G401.6 (cell line): ENCODE results near the gene GARNL3.

Experiments
- FAIRE-seq: peaks from 2 replicates; lab custom pipeline; 2012; peaks lifted over from hg19 to GRCh38; lab: Jason Lieb, UNC

Gene GARNL3, protein sequence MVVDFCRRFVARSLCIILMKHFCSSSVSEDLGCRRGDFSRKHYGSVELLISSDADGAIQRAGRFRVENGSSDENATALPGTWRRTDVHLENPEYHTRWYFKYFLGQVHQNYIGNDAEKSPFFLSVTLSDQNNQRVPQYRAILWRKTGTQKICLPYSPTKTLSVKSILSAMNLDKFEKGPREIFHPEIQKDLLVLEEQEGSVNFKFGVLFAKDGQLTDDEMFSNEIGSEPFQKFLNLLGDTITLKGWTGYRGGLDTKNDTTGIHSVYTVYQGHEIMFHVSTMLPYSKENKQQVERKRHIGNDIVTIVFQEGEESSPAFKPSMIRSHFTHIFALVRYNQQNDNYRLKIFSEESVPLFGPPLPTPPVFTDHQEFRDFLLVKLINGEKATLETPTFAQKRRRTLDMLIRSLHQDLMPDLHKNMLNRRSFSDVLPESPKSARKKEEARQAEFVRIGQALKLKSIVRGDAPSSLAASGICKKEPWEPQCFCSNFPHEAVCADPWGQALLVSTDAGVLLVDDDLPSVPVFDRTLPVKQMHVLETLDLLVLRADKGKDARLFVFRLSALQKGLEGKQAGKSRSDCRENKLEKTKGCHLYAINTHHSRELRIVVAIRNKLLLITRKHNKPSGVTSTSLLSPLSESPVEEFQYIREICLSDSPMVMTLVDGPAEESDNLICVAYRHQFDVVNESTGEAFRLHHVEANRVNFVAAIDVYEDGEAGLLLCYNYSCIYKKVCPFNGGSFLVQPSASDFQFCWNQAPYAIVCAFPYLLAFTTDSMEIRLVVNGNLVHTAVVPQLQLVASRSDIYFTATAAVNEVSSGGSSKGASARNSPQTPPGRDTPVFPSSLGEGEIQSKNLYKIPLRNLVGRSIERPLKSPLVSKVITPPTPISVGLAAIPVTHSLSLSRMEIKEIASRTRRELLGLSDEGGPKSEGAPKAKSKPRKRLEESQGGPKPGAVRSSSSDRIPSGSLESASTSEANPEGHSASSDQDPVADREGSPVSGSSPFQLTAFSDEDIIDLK

DNA sequence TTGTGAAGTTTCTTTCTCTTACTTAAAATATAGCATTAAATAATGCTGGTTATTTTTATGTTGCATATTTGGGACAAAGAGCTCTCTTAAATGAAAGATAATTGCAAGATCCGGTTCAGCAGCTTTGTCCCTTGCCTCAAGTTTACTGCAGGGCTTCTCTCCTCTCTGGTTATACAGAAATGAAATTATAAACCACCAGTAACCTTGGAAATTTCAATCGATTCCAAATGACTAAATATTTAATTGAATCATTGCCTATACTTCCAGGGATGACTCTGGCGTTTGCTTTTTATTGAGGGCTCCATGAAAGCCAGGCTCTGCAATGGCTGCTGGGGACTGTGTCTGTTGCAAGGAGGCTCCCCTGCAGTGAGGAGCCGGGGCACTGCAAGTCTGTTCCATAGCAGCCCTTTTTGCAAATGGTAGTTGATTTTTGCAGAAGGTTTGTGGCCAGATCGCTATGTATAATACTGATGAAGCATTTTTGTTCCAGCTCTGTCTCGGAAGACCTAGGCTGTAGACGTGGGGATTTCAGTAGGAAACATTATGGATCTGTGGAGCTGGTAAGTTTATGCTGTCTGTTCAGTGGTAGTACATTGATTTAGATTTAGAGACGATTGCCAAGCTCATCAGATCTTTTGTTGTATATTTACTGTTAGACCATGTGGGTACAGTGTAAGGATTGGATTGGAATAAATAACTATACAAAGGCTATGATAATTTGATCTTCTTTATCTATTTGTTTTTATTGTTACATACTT, at the start of gene GARNL3:
Gene GARNL3, plus strand, starts transcription at position 313 of the 758 bp plus-strand sequence. Its CDS starts 104 bp downstream, at position 417.
- no peak for FAIRE-seq

DNA sequence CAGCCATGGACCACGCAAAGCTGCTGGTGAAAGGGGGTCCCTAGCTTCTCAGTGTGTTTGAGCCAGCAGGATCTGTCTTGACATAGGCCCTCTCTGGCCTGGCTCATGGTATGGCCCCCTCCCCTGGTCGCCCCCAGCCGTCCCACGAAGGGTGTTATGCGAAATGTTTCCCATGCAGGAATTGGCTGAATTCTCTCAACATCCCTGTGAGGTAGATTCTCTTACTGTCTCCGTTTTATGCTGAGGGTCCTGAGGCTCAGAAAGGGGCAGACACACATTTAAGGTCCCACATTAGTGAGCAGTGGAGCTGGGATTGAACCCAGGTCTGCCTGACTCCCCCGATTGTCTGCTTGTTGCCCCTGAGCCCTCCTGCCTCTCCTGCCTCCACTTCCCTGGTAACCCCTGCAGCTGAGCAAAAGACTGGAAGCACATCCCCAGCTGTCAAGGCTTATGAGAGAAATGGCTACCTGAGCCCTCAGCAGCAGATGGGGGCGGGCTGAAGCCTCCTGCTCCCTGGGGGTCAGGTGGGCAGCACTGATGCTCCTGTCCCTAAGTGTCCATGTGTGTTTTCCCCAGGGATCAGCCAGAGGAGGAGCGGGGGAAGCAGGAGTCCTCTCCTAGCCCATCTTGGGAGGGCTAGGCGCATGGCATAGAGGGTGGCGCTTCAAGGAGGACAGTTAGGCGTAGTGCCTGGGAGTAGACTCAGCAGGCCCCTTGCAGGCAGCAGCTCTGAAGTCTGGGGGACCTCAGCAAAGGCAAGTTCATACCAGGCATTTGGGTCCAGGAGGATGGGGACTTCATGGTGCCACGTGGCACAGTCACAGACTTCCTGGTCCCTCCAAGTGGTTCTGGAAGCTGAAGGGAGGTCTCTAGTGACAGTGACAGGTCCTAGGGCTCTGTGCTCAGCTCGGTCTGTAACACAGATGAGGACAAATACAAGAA, 49.0 kb upstream of the GARNL3 start:
- no peak for FAIRE-seq

DNA sequence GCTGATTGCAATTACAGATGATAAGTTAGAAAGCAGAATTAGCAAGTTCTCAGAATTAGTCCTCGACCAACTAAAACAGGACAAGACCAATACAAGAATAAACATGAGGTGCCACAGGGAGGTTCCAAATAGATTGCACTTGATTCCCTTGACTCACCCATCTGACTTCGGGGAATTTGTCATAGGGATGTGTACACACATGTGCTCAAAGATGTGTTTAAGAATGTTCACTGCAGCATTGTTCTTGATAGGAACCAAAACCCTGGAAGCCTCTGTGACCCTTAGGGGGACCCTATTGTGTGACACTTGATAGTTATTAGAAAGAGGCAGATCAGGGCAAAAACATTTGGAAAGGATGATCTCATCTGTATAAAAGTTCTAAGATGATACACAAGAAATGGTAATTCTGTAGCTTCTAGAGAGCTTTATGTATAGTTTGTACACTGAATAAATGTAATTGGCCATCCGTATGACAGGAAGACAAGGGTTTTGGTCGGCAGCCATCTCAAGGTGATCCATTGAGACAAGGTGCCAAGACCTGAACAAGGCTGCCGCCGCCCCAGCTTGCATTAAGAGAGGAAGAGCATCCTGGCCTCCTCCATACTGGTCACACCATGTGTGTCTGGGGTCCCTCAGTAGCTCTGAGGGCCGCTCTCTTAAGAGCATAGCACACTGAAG, 48.2 kb upstream of the GARNL3 start:
- no peak for FAIRE-seq

DNA sequence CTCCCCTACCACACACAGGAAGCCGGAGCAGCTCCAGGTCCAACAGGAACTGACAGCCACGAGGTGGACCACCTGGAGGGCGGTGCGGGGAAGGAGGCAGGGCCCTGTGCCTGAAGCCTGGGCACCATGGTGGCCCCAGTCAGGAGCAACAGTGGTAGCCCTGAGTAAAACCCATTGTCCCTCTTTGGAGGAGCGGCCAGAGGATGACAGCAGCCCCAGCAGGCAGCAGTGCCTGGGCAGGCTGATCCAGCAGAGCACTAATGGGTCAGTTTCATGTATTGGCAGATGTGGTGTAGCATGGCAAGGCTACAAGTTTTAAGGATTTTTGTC, 47.7 kb upstream of the GARNL3 start:
- no peak for FAIRE-seq

DNA sequence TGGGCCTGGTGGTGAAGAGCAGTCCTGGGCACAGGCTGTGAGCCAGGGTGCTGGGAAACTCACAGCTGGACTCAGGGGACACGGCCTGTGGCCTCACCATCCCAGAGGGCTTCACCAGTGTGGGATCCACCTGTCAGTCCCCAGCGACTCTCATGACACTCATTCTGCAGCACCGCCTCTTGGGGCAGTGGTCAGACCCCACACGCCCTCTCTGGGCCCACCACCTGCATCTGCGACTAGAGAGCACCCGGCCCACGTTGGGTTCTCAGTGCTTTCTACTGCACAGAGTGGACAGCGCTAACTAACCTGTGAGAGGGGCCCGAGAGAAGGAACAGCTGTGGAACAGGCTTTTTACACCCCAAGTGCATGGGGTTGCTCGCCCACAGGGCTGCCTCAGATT, 45.8 kb upstream of the GARNL3 start:
- no peak for FAIRE-seq

DNA sequence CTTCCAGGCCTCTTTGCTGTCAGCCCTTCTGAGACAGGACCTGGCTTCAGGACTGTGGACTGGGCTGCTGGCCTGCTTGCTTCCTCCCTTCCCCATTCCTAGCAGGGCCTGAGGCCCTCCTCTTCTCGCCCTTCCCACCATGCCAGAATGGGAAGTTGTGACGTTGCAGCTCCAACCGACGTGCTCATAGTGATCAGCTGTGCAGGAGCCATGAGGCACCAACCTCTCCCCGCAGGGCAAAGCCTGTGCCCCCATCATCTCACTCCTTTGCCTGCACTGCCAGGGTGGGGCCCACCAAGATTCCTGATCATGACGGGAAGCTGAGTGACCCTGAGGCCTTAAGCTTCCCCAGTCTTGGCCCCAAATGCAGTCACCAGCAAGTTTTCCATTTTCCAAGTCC, 45.1 kb upstream of the GARNL3 start:
- no peak for FAIRE-seq

DNA sequence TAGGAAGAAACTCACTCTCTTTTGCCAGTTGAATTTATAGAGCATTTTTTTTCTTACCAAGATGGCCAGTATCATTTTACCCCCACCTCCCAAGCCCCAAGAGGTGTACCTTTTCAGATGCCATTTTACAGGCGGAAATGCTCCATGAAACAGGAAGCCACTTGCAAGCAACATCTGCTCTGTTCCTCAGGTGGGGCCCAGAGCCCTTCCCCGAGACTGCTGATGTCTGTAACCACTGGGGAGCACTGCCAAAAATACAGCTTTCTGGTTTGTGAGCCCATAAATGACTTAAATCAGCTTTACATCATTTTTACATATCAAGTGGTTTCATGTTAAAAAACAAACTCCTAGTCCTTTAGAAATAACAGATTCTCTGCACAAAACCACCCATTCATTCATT, 42.9 kb upstream of the GARNL3 start:
- FAIRE-seq = no peak

DNA sequence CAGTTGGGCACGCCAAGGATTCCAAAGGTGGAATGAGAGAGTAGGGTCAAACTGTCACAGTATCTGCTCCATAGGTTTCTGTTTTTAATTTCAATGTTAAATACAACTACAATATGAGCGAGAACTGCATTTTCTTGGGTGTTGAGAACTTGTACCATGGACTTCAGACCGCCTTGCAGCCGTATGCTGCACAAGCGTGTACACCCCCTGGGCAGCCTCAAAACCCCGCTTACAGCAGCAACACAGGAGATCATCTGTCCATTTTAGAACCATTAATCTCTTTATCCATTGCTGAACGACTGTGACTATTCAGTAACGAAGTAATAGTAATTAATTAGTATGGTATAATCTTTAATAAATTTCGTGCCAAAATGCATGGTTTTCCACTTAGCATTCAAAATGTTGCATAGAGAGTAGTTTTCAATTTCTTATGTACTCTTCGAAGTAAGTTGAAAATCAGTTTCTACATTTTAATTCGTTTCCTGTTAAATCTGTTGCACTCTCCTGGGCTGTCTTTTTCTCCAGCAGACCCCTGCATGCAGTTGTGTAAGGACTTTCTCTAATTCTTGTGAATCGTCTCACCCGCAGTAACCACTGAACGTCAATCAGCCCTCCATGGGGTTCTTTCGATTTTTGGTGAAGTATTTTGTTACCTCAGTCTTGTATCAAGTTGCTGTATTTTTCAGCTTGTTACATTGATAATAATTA, 42.0 kb upstream of the GARNL3 start:
- no peak for FAIRE-seq

DNA sequence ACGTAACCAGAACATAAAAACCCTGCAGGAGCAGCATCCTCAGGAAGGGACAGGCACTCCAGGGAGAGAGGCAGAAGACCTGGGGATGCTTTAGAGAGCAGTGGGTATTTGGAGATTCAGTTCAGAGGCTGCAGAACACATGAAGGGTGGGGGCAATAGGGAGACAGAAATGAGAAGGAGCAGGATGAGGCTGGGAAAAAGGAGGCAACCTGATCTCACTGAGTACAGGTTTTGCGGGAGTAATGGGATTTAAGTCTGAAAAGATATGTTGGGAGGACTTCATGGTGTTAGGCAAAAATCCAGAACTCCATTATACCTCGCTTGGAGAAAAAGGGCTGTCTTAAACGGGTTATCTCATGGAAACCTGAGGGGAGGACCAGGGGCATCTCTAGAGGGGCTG, 41.3 kb upstream of the GARNL3 start:
- FAIRE-seq = no peak

DNA sequence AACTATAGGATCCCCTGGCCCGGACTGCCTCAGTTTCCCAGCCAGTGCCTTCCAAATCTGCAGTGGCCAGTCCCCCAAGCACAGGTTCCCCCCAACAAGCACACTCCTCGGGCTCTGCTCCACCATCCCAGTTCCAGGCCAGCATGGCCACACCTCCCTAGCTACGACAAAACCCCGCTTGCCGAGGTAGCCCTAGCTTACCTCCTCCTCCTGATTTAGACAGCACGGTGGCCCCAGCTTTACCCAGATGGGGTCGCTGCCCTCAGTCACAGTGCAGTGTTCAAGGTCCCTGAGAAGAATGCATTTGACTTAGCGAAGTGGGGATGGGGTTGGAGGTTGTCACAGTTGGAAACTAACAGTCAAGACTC, 40.8 kb upstream of the GARNL3 start:
- no peak for FAIRE-seq

DNA sequence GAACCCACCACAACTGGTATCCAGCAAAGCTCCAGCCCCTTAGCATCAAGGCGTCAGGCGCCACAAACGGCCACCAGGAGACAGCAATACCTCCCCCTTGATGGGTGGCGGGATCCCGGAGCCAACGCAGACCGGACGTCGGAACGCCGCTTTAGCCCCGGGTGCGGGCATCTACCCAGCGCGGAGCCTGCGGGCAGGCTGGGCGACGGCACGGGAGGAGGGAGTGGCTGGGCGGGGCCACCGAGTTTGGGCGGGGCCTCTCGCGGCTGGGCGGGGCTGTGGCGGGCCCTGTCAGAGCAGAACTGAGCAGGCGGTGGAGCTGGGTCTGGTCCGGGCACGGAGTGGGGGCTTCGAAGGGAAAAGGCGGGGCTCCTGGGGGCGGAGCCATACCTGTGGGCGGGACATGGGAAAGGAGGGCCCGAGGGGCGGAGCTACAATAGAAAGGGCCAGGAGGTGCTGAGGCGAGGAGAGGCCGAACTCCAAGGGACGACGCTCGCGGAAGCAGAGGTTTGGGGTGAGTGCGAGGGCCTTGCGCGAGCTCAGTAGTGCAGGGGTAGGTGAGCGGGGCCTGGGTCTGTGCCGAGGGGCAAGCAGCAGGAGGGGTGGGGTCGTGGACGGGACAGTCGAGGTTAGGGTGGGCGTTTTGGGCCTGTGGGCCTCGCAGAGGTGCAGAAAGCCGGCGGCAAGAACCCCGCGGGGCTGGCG, 40.2 kb upstream of the GARNL3 start:
- peak; percentile 84 for FAIRE-seq

DNA sequence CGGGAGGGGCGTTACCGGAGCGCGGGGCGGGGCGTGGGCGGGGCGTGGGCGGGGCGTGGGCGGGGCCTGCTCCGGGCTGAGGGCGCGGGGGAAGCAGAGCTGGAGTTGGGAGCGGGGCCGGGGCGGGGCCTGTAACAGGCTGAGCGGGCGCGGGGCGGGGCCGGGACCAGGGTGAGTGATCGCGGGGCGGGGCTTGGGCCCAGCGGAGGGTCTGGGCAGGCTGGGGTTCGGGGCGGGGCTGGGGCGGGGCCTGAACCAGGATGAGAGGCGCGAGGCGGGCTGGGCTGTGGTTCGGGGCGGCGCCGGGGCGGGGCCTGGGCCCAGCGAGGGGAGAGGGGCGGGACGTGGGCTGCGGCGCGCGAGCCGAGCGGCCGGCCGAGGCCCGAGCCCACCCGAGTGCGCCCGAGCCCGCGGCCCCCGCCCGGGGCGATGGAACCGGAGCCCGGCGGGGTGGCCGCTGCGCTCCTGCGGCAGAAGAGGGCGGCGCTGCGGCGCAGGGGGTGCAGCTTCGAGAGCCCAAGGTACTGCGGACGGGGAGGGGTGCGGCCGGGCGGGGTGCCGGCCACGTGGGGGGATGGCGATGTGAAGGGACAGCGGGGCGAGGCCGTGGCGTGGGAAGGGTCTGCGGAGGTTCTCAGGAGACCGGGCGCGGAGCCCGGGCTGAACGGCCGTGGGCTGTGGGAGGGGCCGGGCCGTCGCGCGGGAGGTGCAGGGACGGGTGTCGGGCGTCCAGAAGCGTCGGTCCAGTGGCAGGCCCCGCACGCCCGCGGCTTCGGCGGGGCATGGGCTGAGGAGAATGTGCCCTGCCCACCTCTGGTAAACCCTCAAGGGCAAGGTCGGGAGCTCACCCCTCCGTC, 39.5 kb upstream of the GARNL3 start:
- no peak for FAIRE-seq

DNA sequence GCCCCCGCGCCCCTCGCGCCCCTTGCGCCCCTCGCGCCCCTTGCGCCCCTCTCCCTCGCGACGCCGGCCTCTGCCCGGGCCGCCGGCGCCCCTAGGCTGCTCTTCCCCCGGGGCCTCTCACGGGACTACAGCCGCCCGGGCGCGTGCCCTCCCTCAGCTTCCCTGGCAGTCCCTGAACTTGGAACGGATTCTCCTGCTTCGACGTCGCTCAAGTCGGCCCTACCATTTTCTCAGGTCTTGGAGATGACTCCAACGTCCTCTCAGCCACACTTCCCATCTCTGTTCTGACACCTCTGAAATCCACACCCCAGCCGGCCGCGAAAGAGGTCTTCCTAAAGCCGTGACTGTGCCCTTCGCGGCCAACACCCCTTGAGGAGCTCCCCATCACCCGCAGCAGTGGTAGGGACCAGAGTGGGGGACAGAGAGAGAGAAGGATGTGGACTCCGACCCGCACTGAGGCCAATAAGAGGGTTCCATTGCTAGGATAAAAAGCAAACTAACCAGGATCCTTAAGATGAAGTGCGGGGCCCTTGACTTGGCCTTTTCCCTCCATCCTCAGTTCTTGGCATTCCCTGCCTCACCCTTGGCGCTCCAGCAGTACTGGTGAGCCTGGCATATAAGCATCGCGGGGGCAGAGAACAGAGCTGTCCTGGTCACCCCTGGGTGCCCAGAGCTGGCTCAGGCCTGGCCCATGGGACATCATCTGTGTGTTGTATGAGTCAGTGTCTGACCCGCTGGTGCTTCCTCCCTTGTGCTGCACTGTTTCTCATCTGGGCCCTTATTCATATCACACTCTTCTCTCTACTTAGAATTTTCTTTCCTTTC, 38.6 kb upstream of the GARNL3 start:
- FAIRE-seq = no peak

DNA sequence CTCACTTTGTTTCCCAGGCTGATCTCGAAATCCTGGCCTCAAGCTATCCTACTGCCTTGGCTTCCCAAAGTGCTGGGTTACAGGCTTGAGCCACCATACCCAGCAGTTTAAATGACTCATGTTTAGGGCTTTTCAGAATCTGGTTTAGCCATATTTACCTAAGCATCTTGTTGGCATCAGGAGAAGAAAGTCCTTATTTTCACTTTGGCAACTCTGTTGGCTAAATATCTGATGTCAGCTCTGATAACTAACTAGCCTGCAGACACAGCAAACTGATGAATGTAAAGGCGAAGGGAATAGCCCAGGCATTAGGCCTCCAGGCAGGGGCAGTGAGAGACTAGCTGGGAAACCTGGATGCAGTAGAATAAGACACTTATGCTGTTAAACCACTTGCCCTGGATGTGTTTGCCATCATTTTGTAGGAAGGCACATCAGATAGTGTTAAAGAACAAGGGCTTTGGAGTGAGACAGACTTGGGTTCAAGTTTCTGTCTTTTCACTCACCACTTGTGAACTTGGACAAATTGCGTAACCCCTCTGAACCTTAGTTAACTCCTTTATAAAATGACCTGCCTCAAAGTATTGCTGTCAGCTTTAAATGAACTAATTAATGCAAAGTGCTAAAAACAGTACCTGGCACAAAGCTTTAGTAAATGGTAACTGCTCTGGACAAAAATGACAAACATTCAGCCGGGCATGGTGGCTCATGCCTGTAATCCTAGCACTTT, 34.7 kb upstream of the GARNL3 start:
- no peak for FAIRE-seq

DNA sequence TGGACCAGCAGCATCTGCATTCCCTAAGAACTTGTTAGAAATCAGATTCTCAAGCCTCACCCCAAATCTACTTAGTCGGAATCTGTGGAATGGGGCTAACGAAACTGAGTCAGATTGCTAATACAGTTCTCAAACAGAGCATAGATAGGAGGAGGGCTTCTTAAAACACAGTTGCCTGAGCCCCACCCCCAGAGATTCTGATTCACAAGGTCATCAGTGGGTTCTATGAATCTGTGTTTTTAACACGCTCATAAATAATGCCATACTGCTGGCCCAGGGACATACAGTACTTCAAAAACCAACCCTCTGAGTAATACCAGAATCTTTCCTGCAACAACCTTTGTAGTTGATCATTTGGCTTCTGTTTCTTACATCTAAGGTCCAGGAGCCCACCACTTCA, 32.9 kb upstream of the GARNL3 start:
- FAIRE-seq = no peak

DNA sequence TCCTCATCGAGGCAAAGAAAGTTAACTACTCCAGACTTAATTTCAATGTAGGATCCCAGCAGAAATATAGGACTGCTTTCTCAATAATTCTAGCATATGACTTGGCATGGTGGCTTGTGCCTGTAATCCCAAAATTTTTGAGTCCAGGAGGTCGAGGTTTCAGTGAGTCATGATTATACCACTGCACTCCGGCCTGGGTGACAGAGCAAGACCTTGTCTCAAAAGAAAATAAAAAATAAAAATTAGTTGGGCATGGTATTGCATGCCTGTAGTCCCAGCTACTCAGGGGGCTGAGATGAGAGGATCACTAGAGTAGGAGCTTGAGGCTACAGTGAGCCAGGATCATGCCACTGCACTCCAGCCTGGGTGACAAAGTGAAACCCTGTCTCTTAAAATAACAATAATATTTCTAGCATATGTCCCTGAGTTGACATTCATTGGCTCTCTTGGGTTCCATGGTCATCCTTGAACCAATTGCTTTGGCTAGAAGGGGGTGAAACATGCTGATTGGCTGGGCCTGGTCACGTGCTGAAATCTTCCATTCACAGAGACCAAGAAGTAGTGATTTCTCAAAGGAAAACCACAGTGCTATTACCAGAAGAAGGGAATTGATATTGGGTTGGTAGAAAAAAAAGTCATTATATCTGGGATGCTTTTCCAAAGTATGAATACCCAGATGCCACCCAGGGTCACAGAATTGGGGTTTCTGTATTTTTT, 31.6 kb upstream of the GARNL3 start:
- no peak for FAIRE-seq
